ENCODE results near the gene CNDP1. TPM values are rescaled to one million over a fixed set of nuclear protein-coding genes. Genes with fewer than 3 reads are reported as not detected.

The CNDP1 gene
- polyA plus RNA-seq, 3 donors, result not detected

DNA sequence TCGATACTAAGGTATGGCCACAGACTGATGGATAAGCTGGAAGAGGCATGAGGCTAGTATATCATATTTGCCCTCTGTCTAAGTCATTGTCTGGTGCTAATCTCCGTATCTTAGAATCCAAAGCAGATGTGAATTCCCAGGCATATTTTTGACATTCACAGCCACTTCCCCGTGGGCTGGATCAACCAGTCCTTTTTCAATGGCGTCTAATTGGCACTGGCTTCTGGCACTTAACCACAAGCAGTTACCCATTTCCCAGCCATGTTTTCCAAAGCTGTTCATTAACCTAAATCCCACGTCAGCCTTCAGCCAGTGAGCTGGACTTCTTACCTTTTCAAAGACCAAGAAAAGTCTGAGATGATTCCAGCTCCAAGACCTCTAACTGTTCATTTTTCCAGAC lies 42.7 kb downstream of the CNDP1 start:
- TF ChIP-seq, protein P1, sequence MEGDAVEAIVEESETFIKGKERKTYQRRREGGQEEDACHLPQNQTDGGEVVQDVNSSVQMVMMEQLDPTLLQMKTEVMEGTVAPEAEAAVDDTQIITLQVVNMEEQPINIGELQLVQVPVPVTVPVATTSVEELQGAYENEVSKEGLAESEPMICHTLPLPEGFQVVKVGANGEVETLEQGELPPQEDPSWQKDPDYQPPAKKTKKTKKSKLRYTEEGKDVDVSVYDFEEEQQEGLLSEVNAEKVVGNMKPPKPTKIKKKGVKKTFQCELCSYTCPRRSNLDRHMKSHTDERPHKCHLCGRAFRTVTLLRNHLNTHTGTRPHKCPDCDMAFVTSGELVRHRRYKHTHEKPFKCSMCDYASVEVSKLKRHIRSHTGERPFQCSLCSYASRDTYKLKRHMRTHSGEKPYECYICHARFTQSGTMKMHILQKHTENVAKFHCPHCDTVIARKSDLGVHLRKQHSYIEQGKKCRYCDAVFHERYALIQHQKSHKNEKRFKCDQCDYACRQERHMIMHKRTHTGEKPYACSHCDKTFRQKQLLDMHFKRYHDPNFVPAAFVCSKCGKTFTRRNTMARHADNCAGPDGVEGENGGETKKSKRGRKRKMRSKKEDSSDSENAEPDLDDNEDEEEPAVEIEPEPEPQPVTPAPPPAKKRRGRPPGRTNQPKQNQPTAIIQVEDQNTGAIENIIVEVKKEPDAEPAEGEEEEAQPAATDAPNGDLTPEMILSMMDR (IDR thresholded peaks at IDR 0.05), result no peak
- Mint-ChIP-seq H3K27ac (no peak overlapping the region), H3K4me1 (peaks cover 18% of the 10 kb centered on the region), H3K9me3 (peaks cover 0 to 1% (median 0%) of the 10 kb centered on the region in 7 donors), H3K4me3 (no peak overlapping the region), H3K27me3 (ENCODE audit: low read depth in 3 of 3) (peaks cover 3 to 7% (median 5%) of the 10 kb centered on the region in 3 donors), H3K36me3 (no peaks in the 10 kb centered on the region)
- no peak overlapping the region for H2AFZ ChIP-seq (ENCODE audit: insufficient read depth, low read depth, low read length, poor library complexity, severe bottlenecking)
- no peak for DNase-seq
- no peaks in the 10 kb centered on the region for H4K20me1 ChIP-seq (ENCODE audit: insufficient read depth, low read length)
- WGBS (ENCODE audit: insufficient coverage), result 77% methylated on average over 4 of the region's 5 CpGs
- no peak overlapping the region for H3K4me3 ChIP-seq (replicated peaks in 1 of 3; ENCODE audit: low read depth in 2 of 3, low read length in 3 of 3)
- no peaks in the 10 kb centered on the region for H3K36me3 ChIP-seq (replicated peaks in 1 of 2; ENCODE audit: control insufficient read depth in 1 of 2, insufficient read depth in 2 of 2, low read length in 2 of 2)
- H3K9ac ChIP-seq (ENCODE audit: insufficient read depth, low read length, poor library complexity, severe bottlenecking), result no peak overlapping the region
- no peak overlapping the region for H3K27ac ChIP-seq (ENCODE audit: low read depth in 1 of 2, low read length in 2 of 2)
- no peaks in the 10 kb centered on the region for H3K27me3 ChIP-seq (ENCODE audit: control insufficient read depth in 2 of 2, insufficient read depth in 2 of 2, low read length in 2 of 2)
- H3K9me3 ChIP-seq (replicated peaks in 1 of 2; ENCODE audit: control insufficient read depth in 1 of 2, insufficient read depth in 1 of 2, low read length in 2 of 2), result no peaks in the 10 kb centered on the region
- intact Hi-C loops (cut with micrococcal nuclease), result no loop called here
- H3K79me2 ChIP-seq (ENCODE audit: insufficient read depth, low read length), result no peaks in the 10 kb centered on the region
- H3K4me1 ChIP-seq (ENCODE audit: control insufficient read depth in 1 of 2, insufficient read depth in 2 of 2, low read length in 2 of 2), result peaks cover 4 to 7% of the 10 kb centered on the region in 2 donors
- no peak overlapping the region for H3K4me2 ChIP-seq (replicated peaks; ENCODE audit: extremely low read depth, low read length, poor library complexity, severe bottlenecking)

DNA sequence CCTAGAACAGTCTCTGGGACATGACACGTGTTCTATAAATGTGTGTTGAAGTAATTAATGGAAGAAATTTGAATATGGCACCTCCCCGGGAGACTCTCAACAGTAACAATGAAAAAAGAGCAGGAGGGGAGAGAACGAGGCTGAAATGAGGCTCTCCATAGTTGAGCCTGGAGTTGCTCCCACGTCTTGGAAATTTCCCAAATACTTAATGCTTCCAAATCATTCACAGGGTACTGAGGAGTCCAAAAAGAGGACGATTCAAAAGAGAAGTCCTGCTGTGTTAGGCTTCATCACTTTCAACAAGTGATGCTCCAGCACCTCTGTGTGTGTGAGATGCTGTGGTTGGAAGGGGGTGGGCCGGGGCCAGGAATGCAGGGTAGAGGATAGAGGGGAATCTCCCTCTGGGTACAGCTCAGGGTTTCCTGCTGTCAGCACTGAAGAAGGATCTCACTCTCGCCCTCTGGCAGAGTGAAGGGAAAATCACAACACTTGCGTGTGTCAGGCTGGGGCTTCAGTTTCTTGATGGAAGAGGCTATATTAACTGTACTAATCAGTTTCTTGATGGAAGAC lies 45.3 kb downstream of the CNDP1 start:
- Histone ChIP-seq H3K9me3 (replicated peaks in 1 of 2; ENCODE audit: control insufficient read depth in 1 of 2, insufficient read depth in 1 of 2, low read length in 2 of 2) (no peaks in the 10 kb centered on the region), H3K27ac (ENCODE audit: low read depth in 1 of 2, low read length in 2 of 2) (no peak overlapping the region), H3K4me3 (replicated peaks in 1 of 3; ENCODE audit: low read depth in 2 of 3, low read length in 3 of 3) (no peak overlapping the region), H2AFZ (ENCODE audit: insufficient read depth, low read depth, low read length, poor library complexity, severe bottlenecking) (no peak overlapping the region), H3K27me3 (ENCODE audit: control insufficient read depth in 2 of 2, insufficient read depth in 2 of 2, low read length in 2 of 2) (no peaks in the 10 kb centered on the region), H3K4me1 (ENCODE audit: control insufficient read depth in 1 of 2, insufficient read depth in 2 of 2, low read length in 2 of 2) (peaks cover 13 to 15% of the 10 kb centered on the region in 2 donors), H3K4me2 (replicated peaks; ENCODE audit: extremely low read depth, low read length, poor library complexity, severe bottlenecking) (no peak overlapping the region), H3K79me2 (ENCODE audit: insufficient read depth, low read length) (no peaks in the 10 kb centered on the region), H4K20me1 (ENCODE audit: insufficient read depth, low read length) (no peaks in the 10 kb centered on the region), H3K36me3 (replicated peaks in 1 of 2; ENCODE audit: control insufficient read depth in 1 of 2, insufficient read depth in 2 of 2, low read length in 2 of 2) (no peaks in the 10 kb centered on the region), H3K9ac (ENCODE audit: insufficient read depth, low read length, poor library complexity, severe bottlenecking) (no peak overlapping the region)
- intact Hi-C loops (cut with micrococcal nuclease), result no loop called here
- TF ChIP-seq, protein P1 (IDR thresholded peaks at IDR 0.05), result no peak
- no peak for DNase-seq
- Mint-ChIP-seq H3K27ac (no peak overlapping the region), H3K9me3 (peaks cover 0 to 1% (median 0%) of the 10 kb centered on the region in 7 donors), H3K36me3 (no peaks in the 10 kb centered on the region), H3K27me3 (ENCODE audit: low read depth in 3 of 3) (peaks cover 3 to 7% (median 4%) of the 10 kb centered on the region in 3 donors), H3K4me1 (peaks cover 28% of the 10 kb centered on the region), H3K4me3 (no peak overlapping the region)
- 98% methylated on average over 5 of the region's 8 CpGs for WGBS (ENCODE audit: insufficient coverage)
